ENCODE results near the gene TMEM131. TPM values are rescaled to one million over a fixed set of nuclear protein-coding genes. Genes with fewer than 3 reads are reported as not detected.
A peak's percentile ranks its signal among the peaks of the same experiment; 100 is the strongest.

The TMEM131 gene
- total and polyA plus RNA-seq, 9 donors: 25.4 to 54.7 (median 41.6) TPM

- no peak overlapping the region for H3K27ac ChIP-seq (ENCODE audit: low read length)
- peaks cover 3% of the 10 kb centered on the region for H3K27me3 ChIP-seq (ENCODE audit: control insufficient read depth, insufficient read depth, low read length)
- H3K4me1 ChIP-seq (ENCODE audit: control insufficient read depth, insufficient read depth, low read length): peaks cover 29% of the 10 kb centered on the region
- H3K36me3 ChIP-seq (ENCODE audit: control insufficient read depth, insufficient read depth, low read length): no peaks in the 10 kb centered on the region
- no peak overlapping the region for H3K4me3 ChIP-seq (ENCODE audit: low read length)
- DNase-seq: peak; percentile 62
- 33% methylated on average over 4 of the region's 8 CpGs for WGBS (ENCODE audit: insufficient coverage)
- no peaks in the 10 kb centered on the region for H3K9me3 ChIP-seq (replicated peaks; ENCODE audit: control insufficient read depth, low read depth, low read length)
Observed at GRCh38 chr2:98036349-98037000, 40.7 kb upstream of the TMEM131 start.

GRCh38 chr2:98034745-98035144 lies 39.0 kb upstream of the TMEM131 start:
- Histone ChIP-seq H3K4me1 (ENCODE audit: control insufficient read depth, insufficient read depth, low read length) (peaks cover 20% of the 10 kb centered on the region), H3K27ac (ENCODE audit: low read length) (no peak overlapping the region), H3K9me3 (replicated peaks; ENCODE audit: control insufficient read depth, low read depth, low read length) (no peaks in the 10 kb centered on the region), H3K4me3 (ENCODE audit: low read length) (no peak overlapping the region), H3K36me3 (ENCODE audit: control insufficient read depth, insufficient read depth, low read length) (no peaks in the 10 kb centered on the region), H3K27me3 (ENCODE audit: control insufficient read depth, insufficient read depth, low read length) (peaks cover 3% of the 10 kb centered on the region)
- DNase-seq: no peak
- 43% methylated on average over 10 of the region's 14 CpGs for WGBS (ENCODE audit: insufficient coverage)

- Histone ChIP-seq H3K4me3 (ENCODE audit: low read length) (no peak overlapping the region), H3K36me3 (ENCODE audit: control insufficient read depth, insufficient read depth, low read length) (no peaks in the 10 kb centered on the region), H3K27ac (ENCODE audit: low read length) (no peak overlapping the region), H3K27me3 (ENCODE audit: control insufficient read depth, insufficient read depth, low read length) (peaks cover 3% of the 10 kb centered on the region), H3K9me3 (replicated peaks; ENCODE audit: control insufficient read depth, low read depth, low read length) (no peaks in the 10 kb centered on the region), H3K4me1 (ENCODE audit: control insufficient read depth, insufficient read depth, low read length) (peaks cover 7% of the 10 kb centered on the region)
- 40% methylated on average over 1 of the region's 2 CpGs for WGBS (ENCODE audit: insufficient coverage)
- DNase-seq: no peak
Observed at GRCh38 chr2:98032086-98032485, 36.3 kb upstream of the TMEM131 start.

GRCh38 chr2:98029718-98030222 lies 34.0 kb upstream of the TMEM131 start:
- no peaks in the 10 kb centered on the region for H3K9me3 ChIP-seq (replicated peaks; ENCODE audit: control insufficient read depth, low read depth, low read length)
- DNase-seq: no peak
- no peaks in the 10 kb centered on the region for H3K27me3 ChIP-seq (ENCODE audit: control insufficient read depth, insufficient read depth, low read length)
- 100% methylated on average over 1 of the region's 6 CpGs for WGBS (ENCODE audit: insufficient coverage)
- no peak overlapping the region for H3K4me3 ChIP-seq (ENCODE audit: low read length)
- no peaks in the 10 kb centered on the region for H3K4me1 ChIP-seq (ENCODE audit: control insufficient read depth, insufficient read depth, low read length)
- H3K36me3 ChIP-seq (ENCODE audit: control insufficient read depth, insufficient read depth, low read length): no peaks in the 10 kb centered on the region
- H3K27ac ChIP-seq (ENCODE audit: low read length): no peak overlapping the region

- no peak for DNase-seq
- Histone ChIP-seq H3K4me3 (ENCODE audit: low read length) (no peak overlapping the region), H3K27me3 (ENCODE audit: control insufficient read depth, insufficient read depth, low read length) (no peaks in the 10 kb centered on the region), H3K36me3 (ENCODE audit: control insufficient read depth, insufficient read depth, low read length) (no peaks in the 10 kb centered on the region), H3K27ac (ENCODE audit: low read length) (no peak overlapping the region), H3K4me1 (ENCODE audit: control insufficient read depth, insufficient read depth, low read length) (no peaks in the 10 kb centered on the region), H3K9me3 (replicated peaks; ENCODE audit: control insufficient read depth, low read depth, low read length) (no peaks in the 10 kb centered on the region)
- 85% methylated on average over 7 of the region's 12 CpGs for WGBS (ENCODE audit: insufficient coverage)
Observed at GRCh38 chr2:98028931-98029717, 33.4 kb upstream of the TMEM131 start.

- no peak overlapping the region for H3K27ac ChIP-seq (ENCODE audit: low read length)
- H3K4me1 ChIP-seq (ENCODE audit: control insufficient read depth, insufficient read depth, low read length): no peaks in the 10 kb centered on the region
- H3K9me3 ChIP-seq (replicated peaks; ENCODE audit: control insufficient read depth, low read depth, low read length): no peaks in the 10 kb centered on the region
- no peaks in the 10 kb centered on the region for H3K36me3 ChIP-seq (ENCODE audit: control insufficient read depth, insufficient read depth, low read length)
- no peak for DNase-seq
- H3K4me3 ChIP-seq (ENCODE audit: low read length): no peak overlapping the region
- WGBS (ENCODE audit: insufficient coverage): 66% methylated on average over 4 of the region's 4 CpGs
- H3K27me3 ChIP-seq (ENCODE audit: control insufficient read depth, insufficient read depth, low read length): no peaks in the 10 kb centered on the region
Observed at GRCh38 chr2:98028101-98028561, 32.4 kb upstream of the TMEM131 start.

GRCh38 chr2:98027538-98027937 lies 31.8 kb upstream of the TMEM131 start:
- H3K27ac ChIP-seq (ENCODE audit: low read length): no peak overlapping the region
- H3K27me3 ChIP-seq (ENCODE audit: control insufficient read depth, insufficient read depth, low read length): no peaks in the 10 kb centered on the region
- WGBS (ENCODE audit: insufficient coverage): 86% methylated on average over 3 of the region's 3 CpGs
- H3K4me1 ChIP-seq (ENCODE audit: control insufficient read depth, insufficient read depth, low read length): no peaks in the 10 kb centered on the region
- DNase-seq: no peak
- H3K9me3 ChIP-seq (replicated peaks; ENCODE audit: control insufficient read depth, low read depth, low read length): no peaks in the 10 kb centered on the region
- no peak overlapping the region for H3K4me3 ChIP-seq (ENCODE audit: low read length)
- H3K36me3 ChIP-seq (ENCODE audit: control insufficient read depth, insufficient read depth, low read length): no peaks in the 10 kb centered on the region

GRCh38 chr2:98026927-98027522 lies 31.3 kb upstream of the TMEM131 start:
- Histone ChIP-seq H3K27ac (ENCODE audit: low read length) (no peak overlapping the region), H3K4me1 (ENCODE audit: control insufficient read depth, insufficient read depth, low read length) (no peaks in the 10 kb centered on the region), H3K4me3 (ENCODE audit: low read length) (no peak overlapping the region), H3K9me3 (replicated peaks; ENCODE audit: control insufficient read depth, low read depth, low read length) (no peaks in the 10 kb centered on the region), H3K36me3 (ENCODE audit: control insufficient read depth, insufficient read depth, low read length) (no peaks in the 10 kb centered on the region), H3K27me3 (ENCODE audit: control insufficient read depth, insufficient read depth, low read length) (no peaks in the 10 kb centered on the region)
- DNase-seq: peak; percentile 67
- no CpG with 5 or more reads among the region's 2 CpGs for WGBS (ENCODE audit: insufficient coverage)

GRCh38 chr2:98026292-98026691 lies 30.5 kb upstream of the TMEM131 start:
- Histone ChIP-seq H3K36me3 (ENCODE audit: control insufficient read depth, insufficient read depth, low read length) (no peaks in the 10 kb centered on the region), H3K27ac (ENCODE audit: low read length) (no peak overlapping the region), H3K9me3 (replicated peaks; ENCODE audit: control insufficient read depth, low read depth, low read length) (no peaks in the 10 kb centered on the region), H3K27me3 (ENCODE audit: control insufficient read depth, insufficient read depth, low read length) (no peaks in the 10 kb centered on the region), H3K4me3 (ENCODE audit: low read length) (no peak overlapping the region), H3K4me1 (ENCODE audit: control insufficient read depth, insufficient read depth, low read length) (peaks cover 2% of the 10 kb centered on the region)
- DNase-seq: no peak
- WGBS (ENCODE audit: insufficient coverage): 59% methylated on average over 4 of the region's 5 CpGs

- DNase-seq: no peak
- H3K4me1 ChIP-seq (ENCODE audit: control insufficient read depth, insufficient read depth, low read length): peaks cover 6% of the 10 kb centered on the region
- no peaks in the 10 kb centered on the region for H3K27me3 ChIP-seq (ENCODE audit: control insufficient read depth, insufficient read depth, low read length)
- no peak overlapping the region for H3K4me3 ChIP-seq (ENCODE audit: low read length)
- H3K27ac ChIP-seq (ENCODE audit: low read length): no peak overlapping the region
- no peaks in the 10 kb centered on the region for H3K9me3 ChIP-seq (replicated peaks; ENCODE audit: control insufficient read depth, low read depth, low read length)
- no peaks in the 10 kb centered on the region for H3K36me3 ChIP-seq (ENCODE audit: control insufficient read depth, insufficient read depth, low read length)
Observed at GRCh38 chr2:98025481-98026037, 29.8 kb upstream of the TMEM131 start.
